Gastroesophageal sphincter (tissue), 3 donors: ENCODE data around the gene KRT28.

ENCODE experiments used
- POLR2A ChIP-seq, 2 donors: fragments of 450-650 bp; IDR thresholded peaks; one replicate each; pipeline ENCODE4 v1.6.1; 2017; ENCODE audit warnings: antibody characterized with exemption in 2 of 2, mild to moderate bottlenecking in 2 of 2, moderate library complexity in 1 of 2
- POLR2AphosphoS5 ChIP-seq: sonication (generic); formaldehyde crosslinking; IDR thresholded peaks from one replicate; pipeline ENCODE4 v1.6.1; 2017; ENCODE audit warnings: antibody characterized with exemption
- TF ChIP-seq, protein P1 (sequence below), 4 experiments: fragments of 200-600 bp in 2 of 4; fragments of 450-650 bp in 2 of 4; sonication (generic) in 1 of 4; IDR thresholded peaks; one replicate each; pipeline ENCODE4 v1.5.1; 2017 to 2019; ENCODE audit warnings: antibody characterized with exemption in 4 of 4, mild to moderate bottlenecking in 2 of 4, moderate library complexity in 2 of 4

- TF ChIP-seq, protein P1, sequence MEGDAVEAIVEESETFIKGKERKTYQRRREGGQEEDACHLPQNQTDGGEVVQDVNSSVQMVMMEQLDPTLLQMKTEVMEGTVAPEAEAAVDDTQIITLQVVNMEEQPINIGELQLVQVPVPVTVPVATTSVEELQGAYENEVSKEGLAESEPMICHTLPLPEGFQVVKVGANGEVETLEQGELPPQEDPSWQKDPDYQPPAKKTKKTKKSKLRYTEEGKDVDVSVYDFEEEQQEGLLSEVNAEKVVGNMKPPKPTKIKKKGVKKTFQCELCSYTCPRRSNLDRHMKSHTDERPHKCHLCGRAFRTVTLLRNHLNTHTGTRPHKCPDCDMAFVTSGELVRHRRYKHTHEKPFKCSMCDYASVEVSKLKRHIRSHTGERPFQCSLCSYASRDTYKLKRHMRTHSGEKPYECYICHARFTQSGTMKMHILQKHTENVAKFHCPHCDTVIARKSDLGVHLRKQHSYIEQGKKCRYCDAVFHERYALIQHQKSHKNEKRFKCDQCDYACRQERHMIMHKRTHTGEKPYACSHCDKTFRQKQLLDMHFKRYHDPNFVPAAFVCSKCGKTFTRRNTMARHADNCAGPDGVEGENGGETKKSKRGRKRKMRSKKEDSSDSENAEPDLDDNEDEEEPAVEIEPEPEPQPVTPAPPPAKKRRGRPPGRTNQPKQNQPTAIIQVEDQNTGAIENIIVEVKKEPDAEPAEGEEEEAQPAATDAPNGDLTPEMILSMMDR (IDR thresholded peaks at IDR 0.05), result no peak
- TF ChIP-seq POLR2AphosphoS5, result no peak
- TF ChIP-seq POLR2A (IDR thresholded peaks at IDR 0.05), result no peak
Measured at GRCh38 chr17:40830085-40830776, 30.5 kb upstream of the KRT28 start.
